H1 (cell line): ENCODE results near the gene DAPK3. TPM values are rescaled to one million over a fixed set of nuclear protein-coding genes. Genes with fewer than 3 reads are reported as not detected.

Experiments used
- CTCF ChIA-PET: fragments of 300-600 bp; sonication (Branson Sonifier 250); formaldehyde crosslinking; loops from one replicate; lab custom pipeline; 2021; ENCODE audit not compliant: partially characterized antibody; lab: Charles Lee
- POLR2A ChIA-PET: fragments of 300-600 bp; sonication (Branson Sonifier 250); formaldehyde crosslinking; loops from one replicate; lab custom pipeline; 2021; ENCODE audit warnings: inconsistent platforms; ENCODE audit not compliant: partially characterized antibody; lab: Charles Lee
- DNase-seq, 2 experiments: peaks; one replicate each; pipeline versions ENCODE4 v3.0.0 to v3.0.0-alpha.2; 2010 to 2022; ENCODE audit warnings: low spot score in 2 of 2, low read depth in 1 of 2, mixed read lengths in 1 of 2
- FAIRE-seq: peaks from 2 replicates; lab custom pipeline; 2011; peaks lifted over from hg19 to GRCh38; lab: Jason Lieb, UNC
- H2AFZ ChIP-seq: 2 replicates; pipeline ENCODE4 v1.8.1; 2012; ENCODE audit warnings: low read length, inconsistent platforms
- H2AK5ac ChIP-seq: 2 replicates; pipeline ENCODE4 v1.6.1; 2013; ENCODE audit warnings: low read depth, low read length
- H2BK120ac ChIP-seq: replicated peaks from 2 replicates; pipeline ENCODE3; 2013; ENCODE audit warnings: low read depth, low read length, inconsistent platforms
- H2BK12ac ChIP-seq: 2 replicates; pipeline ENCODE4 v1.6.1; 2013; ENCODE audit warnings: low read depth, low read length
- H2BK15ac ChIP-seq: 2 replicates; pipeline ENCODE4 v1.6.1; 2013; ENCODE audit warnings: low read length
- H2BK20ac ChIP-seq: 2 replicates; pipeline ENCODE4 v1.6.1; 2013; ENCODE audit warnings: low read length
- H2BK5ac ChIP-seq: 2 replicates; pipeline ENCODE4 v1.6.1; 2013; ENCODE audit warnings: low read depth, low read length
- H3K14ac ChIP-seq: 2 replicates; pipeline ENCODE4 v1.6.1; 2013; ENCODE audit warnings: inconsistent platforms; ENCODE audit not compliant: insufficient read length
- H3K18ac ChIP-seq: 2 replicates; pipeline ENCODE4 v1.6.1; 2013; ENCODE audit warnings: low read length; ENCODE audit errors: extremely low read depth
- H3K23ac ChIP-seq: 2 replicates; pipeline ENCODE4 v1.6.1; 2013; ENCODE audit warnings: inconsistent platforms; ENCODE audit not compliant: insufficient read length
- H3K23me2 ChIP-seq: 2 replicates; pipeline ENCODE4 v1.6.1; 2013; ENCODE audit warnings: low read depth, low read length
- H3K27ac ChIP-seq: 2 replicates; pipeline ENCODE4 v1.6.1; 2011; ENCODE audit warnings: low read depth, low read length, inconsistent platforms
- H3K27me3 ChIP-seq, 4 experiments: replicated peaks in 1 of 4; 1 replicate in 1 of 4; 2 replicates in 3 of 4; pipeline versions ENCODE4 v1.6.1 to v1.8.1; 2011 to 2013; ENCODE audit warnings: low read length in 3 of 4, mild to moderate bottlenecking in 3 of 4, inconsistent platforms in 2 of 4, mixed read lengths in 2 of 4, moderate library complexity in 1 of 4; ENCODE audit not compliant: control insufficient read depth in 3 of 4, insufficient read depth in 3 of 4; ENCODE audit errors: extremely low read depth in 1 of 4
- H3K36me3 ChIP-seq, 4 experiments: 2 replicates each; pipeline versions ENCODE4 v1.6.1 to v1.8.1; 2011 to 2013; ENCODE audit warnings: mild to moderate bottlenecking in 4 of 4, low read length in 3 of 4, moderate library complexity in 2 of 4, control low read depth in 1 of 4, inconsistent platforms in 1 of 4; ENCODE audit not compliant: insufficient read depth in 4 of 4, control insufficient read depth in 2 of 4
- H3K4ac ChIP-seq: replicated peaks from 2 replicates; pipeline ENCODE3; 2013; ENCODE audit warnings: low read length, low read depth, mixed read lengths, inconsistent platforms; ENCODE audit not compliant: insufficient read length
- H3K4me1 ChIP-seq, 4 experiments: replicated peaks in 1 of 4; 1 replicate in 1 of 4; 2 replicates in 3 of 4; pipeline versions ENCODE4 v1.6.1 to v1.8.1; 2011 to 2013; ENCODE audit warnings: low read length in 3 of 4, inconsistent platforms in 2 of 4, mixed read lengths in 1 of 4; ENCODE audit not compliant: insufficient read depth in 4 of 4, control insufficient read depth in 3 of 4
- H3K4me2 ChIP-seq, 2 experiments: 2 replicates each; pipeline versions ENCODE4 v1.6.1 to v1.8.1; 2011 to 2013; ENCODE audit warnings: low read depth in 2 of 2, low read length in 2 of 2, control low read depth in 1 of 2, inconsistent platforms in 1 of 2, mild to moderate bottlenecking in 1 of 2; ENCODE audit not compliant: insufficient read depth in 1 of 2
- H3K4me3 ChIP-seq, 4 experiments: fragments of 200-600, 300-600 bp in 1 of 4; sonication (generic), shearing (Covaris generic), sonication (Bioruptor Twin) in 1 of 4; 2 replicates each; pipeline versions ENCODE4 v1.5.1 to v1.8.1; 2011 to 2016; ENCODE audit warnings: low read length in 4 of 4, low read depth in 3 of 4, control low read depth in 2 of 4, inconsistent platforms in 2 of 4, mild to moderate bottlenecking in 2 of 4, mixed read lengths in 1 of 4, moderate library complexity in 1 of 4; ENCODE audit not compliant: insufficient read depth in 2 of 4; ENCODE audit errors: extremely low read depth in 1 of 4
- H3K56ac ChIP-seq: replicated peaks from 2 replicates; pipeline ENCODE3; 2013; ENCODE audit warnings: low read depth, mild to moderate bottlenecking, mixed read lengths, low read length, inconsistent platforms; ENCODE audit not compliant: insufficient read length
- H3K79me1 ChIP-seq: 2 replicates; pipeline ENCODE4 v1.6.1; 2013; ENCODE audit warnings: low read depth, low read length, control low read depth
- H3K79me2 ChIP-seq, 2 experiments: 2 replicates each; pipeline versions ENCODE4 v1.6.1 to v1.8.1; 2012 to 2013; ENCODE audit warnings: low read length in 2 of 2, mild to moderate bottlenecking in 2 of 2, inconsistent platforms in 1 of 2; ENCODE audit not compliant: insufficient read depth in 2 of 2, control insufficient read depth in 1 of 2
- H3K9ac ChIP-seq, 4 experiments: replicated peaks in 1 of 4; 1 replicate in 1 of 4; 2 replicates in 3 of 4; pipeline versions ENCODE4 v1.6.1 to v1.8.1; 2011 to 2013; ENCODE audit warnings: low read depth in 3 of 4, low read length in 3 of 4, control low read depth in 2 of 4, mild to moderate bottlenecking in 2 of 4, moderate library complexity in 2 of 4, inconsistent platforms in 1 of 4; ENCODE audit errors: extremely low read depth in 1 of 4
- H3K9me3 ChIP-seq, 2 experiments: 2 replicates each; pipeline versions ENCODE4 v1.6.1 to v1.8.1; 2012 to 2013; ENCODE audit warnings: mild to moderate bottlenecking in 2 of 2, moderate library complexity in 2 of 2, control low read depth in 1 of 2, inconsistent platforms in 1 of 2, low read depth in 1 of 2, low read length in 1 of 2, mixed read lengths in 1 of 2; ENCODE audit not compliant: insufficient read depth in 2 of 2
- H4K20me1 ChIP-seq, 2 experiments: replicated peaks in 1 of 2; 2 replicates each; pipeline versions ENCODE3 to v1.8.1; 2011 to 2013; ENCODE audit warnings: inconsistent platforms in 2 of 2, low read length in 2 of 2, mild to moderate bottlenecking in 1 of 2; ENCODE audit not compliant: insufficient read depth in 2 of 2, control insufficient read depth in 1 of 2
- H4K5ac ChIP-seq: 2 replicates; pipeline ENCODE4 v1.6.1; 2013; ENCODE audit warnings: low read length, low read depth, mixed read lengths, inconsistent platforms; ENCODE audit not compliant: insufficient read length
- H4K8ac ChIP-seq: 2 replicates; pipeline ENCODE4 v1.8.0; 2013; ENCODE audit warnings: mild to moderate bottlenecking, moderate library complexity, low read length, inconsistent platforms; ENCODE audit not compliant: insufficient read depth; ENCODE audit errors: extremely low read depth
- H4K91ac ChIP-seq: replicated peaks from 2 replicates; pipeline ENCODE3; 2013; ENCODE audit warnings: low read length, mixed read lengths, inconsistent platforms; ENCODE audit not compliant: insufficient read length
- SIN3A ChIP-seq, 2 experiments: IDR thresholded peaks in 1 of 2; conservative IDR thresholded peaks in 1 of 2; 2 replicates each; pipeline ENCODE4 v1.6.1; 2011 to 2012; ENCODE audit warnings: low read length in 2 of 2, improper control_type of control experiment in 1 of 2, low read depth in 1 of 2, mild to moderate bottlenecking in 1 of 2
- WGBS, 2 experiments: shearing (Covaris generic) in 1 of 2; methylation state at CpG; one replicate each; pipeline versions ENCODE4 v1.1.6 to v1.1.7; 2013 to 2015; ENCODE audit warnings: low lambda C conversion rate in 2 of 2, mixed read lengths in 2 of 2, inconsistent platforms in 1 of 2, low coverage in 1 of 2, missing lambda C conversion rate in 1 of 2; ENCODE audit not compliant: insufficient replicate concordance in 2 of 2, insufficient coverage in 1 of 2, insufficient read length in 1 of 2; ENCODE audit errors: extremely low coverage in 1 of 2, missing lambda C conversion rate in 1 of 2; 5-methylcytosine and 5-hydroxymethylcytosine counted together
- polyA plus RNA-seq, 7 experiments: library from polyadenylated mRNA; depleted of rRNA in 3 of 7; stranded (reverse) in 5 of 7; unstranded in 2 of 7; fragments of >200 nt in 5 of 7; fragments of 200-250 nt in 2 of 7; gene quantifications; 1 replicate in 5 of 7; 2 replicates in 1 of 7; 4 replicates in 1 of 7; pipeline versions ENCODE4 v1.2.1 to v1.2.3, GENCODE V29; 2011 to 2013; ENCODE audit warnings: missing spikeins in 2 of 7, mixed read lengths in 2 of 7
- total RNA-seq: library from RNA; stranded (reverse); fragmentation: NEBNext Ultra II Directional; extraction: Animal tissue kit (Norgen Biotek cat#: 25700); gene quantifications from 2 replicates; pipeline ENCODE4 v1.2.1, GENCODE V29; 2021

DAPK3 gene
- total and polyA plus RNA-seq, 2 of the 8 experiments (the other 6 are each of a cell fraction or from before 2014, with no cell fraction given) = 53.2 to 78.1 TPM

GRCh38 chr19:4018140-4018613 lies 47.3 kb upstream of the DAPK3 start:
- Histone ChIP-seq H2BK120ac (no peak overlapping the region), H3K4ac (no peak overlapping the region), H3K79me1 (peaks cover 22% of the 10 kb centered on the region), H3K14ac (no peak overlapping the region), H3K4me3 (no peak overlapping the region), H3K27me3 (no peaks in the 10 kb centered on the region), H2BK12ac (no peak overlapping the region), H3K4me2 (no peak overlapping the region), H3K36me3 (peaks cover 0 to 20% (median 5%) of the 10 kb centered on the region in 4 experiments; a peak in 5 of 8 replicates), H4K8ac (peak overlapping the region; percentile 51; the same call in 1 of the 2 replicates), H4K20me1 (peaks cover 19 to 31% of the 10 kb centered on the region in 2 experiments), H3K23ac (no peak overlapping the region), H3K4me1 (peaks cover 0 to 3% (median 0%) of the 10 kb centered on the region in 4 experiments; a peak in 4 of 7 replicates), H3K23me2 (no peaks in the 10 kb centered on the region), H3K27ac (no peak overlapping the region), H3K9me3 (no peaks in the 10 kb centered on the region), H2AK5ac (no peak overlapping the region), H2BK20ac (no peak overlapping the region), H2BK5ac (no peak overlapping the region), H3K56ac (no peak overlapping the region), H2AFZ (no peak overlapping the region), H3K79me2 (peaks cover 4 to 58% of the 10 kb centered on the region in 2 experiments; a peak in 3 of 4 replicates), H3K18ac (no peak overlapping the region), H2BK15ac (no peak overlapping the region), H4K91ac (no peak overlapping the region), H3K9ac (no peak overlapping the region), H4K5ac (no peak overlapping the region)
- CTCF ChIA-PET = no interaction called here
- POLR2A ChIA-PET = interaction anchor here (0.7 to 2.0 kb wide), 4 partner anchors 9 to 45 kb away, joined by 3 to 7 read pairs (median 4); partner anchors contain the start of gene EEF2
- 92% methylated on average over 22 of the region's 22 CpGs; no CpG with 5 or more reads in 1 of the 2 experiments for whole genome bisulfite sequencing, 2 experiments
- no peak for TF ChIP-seq SIN3A (conservative IDR thresholded peaks at IDR 0.05 in 1 of 2, IDR thresholded peaks at IDR 0.05 in 1 of 2; ENCODE audit: low read depth in 1 of 2, low read length in 2 of 2)
- FAIRE-seq = no peak
- no peak for DNase-seq
